Measurements from ENCODE around the gene ATP11C. TPM values are rescaled to one million over a fixed set of nuclear protein-coding genes. Genes with fewer than 3 reads are reported as not detected.

The ATP11C gene
- total and polyA plus RNA-seq, 2 of the 4 experiments (the other 2 are of a cell fraction): 19.3 to 40.0 TPM

DNA sequence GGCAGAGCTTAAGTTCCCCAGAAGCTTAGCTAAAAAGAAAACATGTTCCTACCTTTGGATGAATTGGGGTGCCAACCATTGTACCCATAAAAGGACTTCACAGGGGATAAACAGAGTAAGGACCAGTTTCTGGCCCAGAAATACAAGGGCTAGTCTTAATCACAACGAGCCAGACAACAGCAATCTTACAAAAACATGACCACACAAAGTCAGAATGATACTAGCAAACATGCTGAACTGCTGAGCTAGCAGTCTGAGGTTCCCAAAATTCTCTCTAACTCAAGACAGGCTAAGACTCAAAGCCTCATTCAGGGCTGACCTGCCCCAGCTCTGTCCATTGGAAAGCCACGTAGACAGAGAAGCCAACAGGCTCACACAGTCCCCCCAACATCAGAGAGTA is 40.3 kb downstream of the ATP11C start:
- Histone ChIP-seq H3K23ac (ENCODE audit: low read depth, low read length) (no peak overlapping the region), H3K27ac (ENCODE audit: insufficient read depth, low read length) (peak overlapping the region; percentile 16; the same call in 1 of the 2 replicates), H3K36me3 (ENCODE audit: control insufficient read depth, insufficient read depth, low read length) (no peaks in the 10 kb centered on the region), H3K4me2 (ENCODE audit: low read depth, low read length) (no peak overlapping the region), H2BK15ac (ENCODE audit: low read depth, low read length) (no peak overlapping the region), H2AFZ (replicated peaks; ENCODE audit: low read length, poor library complexity) (no peak overlapping the region), H4K5ac (ENCODE audit: low read depth, low read length) (no peak overlapping the region; the same call in 1 of the 2 replicates), H3K9me1 (ENCODE audit: insufficient read depth, low read length) (peaks cover 6% of the 10 kb centered on the region; the same call in 1 of the 2 replicates), H3K14ac (replicated peaks; ENCODE audit: low read depth, low read length) (peak overlapping the region; percentile 20; the same call in 1 of the 2 replicates), H4K91ac (ENCODE audit: insufficient read depth, low read depth, low read length) (no peak overlapping the region), H4K8ac (ENCODE audit: low read depth in 2 of 2, low read length in 2 of 2) (no peak overlapping the region), H3K9me3 (ENCODE audit: control insufficient read depth, insufficient read depth, low read length) (no peaks in the 10 kb centered on the region), H3K27me3 (ENCODE audit: control insufficient read depth, insufficient read depth, low read length) (no peaks in the 10 kb centered on the region), H3K79me1 (ENCODE audit: low read depth in 1 of 2, low read length in 2 of 2) (peaks cover 0 to 19% of the 10 kb centered on the region in 2 experiments; a peak in 3 of 4 replicates), H3K4me3 (ENCODE audit: insufficient read depth, low read depth, low read length) (no peak overlapping the region), H2BK120ac (ENCODE audit: low read depth, low read length) (peak overlapping the region; percentile 14; the same call in 1 of the 2 replicates), H3K56ac (ENCODE audit: extremely low read depth, insufficient read depth, low read length) (no peak overlapping the region), H3K4ac (ENCODE audit: low read depth, low read length) (peak overlapping the region; percentile 0; the same call in 1 of the 2 replicates), H4K20me1 (ENCODE audit: insufficient read depth, low read length) (no peaks in the 10 kb centered on the region), H3K4me1 (ENCODE audit: control insufficient read depth, insufficient read depth, low read length) (peaks cover 8% of the 10 kb centered on the region), H2AK9ac (replicated peaks; ENCODE audit: low read depth, low read length, poor library complexity) (no peak overlapping the region), H2BK5ac (ENCODE audit: low read depth, low read length, poor library complexity, severe bottlenecking) (no peak overlapping the region), H3K18ac (ENCODE audit: low read depth, low read length) (peak overlapping the region; percentile 18; the same call in 1 of the 2 replicates), H2BK20ac (ENCODE audit: low read depth, low read length) (peak overlapping the region; percentile 0), H2AK5ac (ENCODE audit: low read depth, low read length) (peak overlapping the region; percentile 42; the same call in 1 of the 2 replicates), H3K9ac (ENCODE audit: low read depth, low read length) (no peak overlapping the region)
- no peak for DNase-seq
- BruUV-seq (replicated peaks): no TSS peak
- POLR2A ChIA-PET (ENCODE audit: unreplicated experiment): no interaction called here
- intact Hi-C loops (cut with micrococcal nuclease): no loop called here
- in situ Hi-C loops (cut with MboI; ENCODE audit: low sequenced_read_pairs): no loop called here
- ATAC-seq (ENCODE audit: low read depth): no peak
- dilution Hi-C loops (cut with HindIII; ENCODE audit: low sequenced_read_pairs, unreplicated experiment): no loop called here
- TF ChIP-seq, protein P1, sequence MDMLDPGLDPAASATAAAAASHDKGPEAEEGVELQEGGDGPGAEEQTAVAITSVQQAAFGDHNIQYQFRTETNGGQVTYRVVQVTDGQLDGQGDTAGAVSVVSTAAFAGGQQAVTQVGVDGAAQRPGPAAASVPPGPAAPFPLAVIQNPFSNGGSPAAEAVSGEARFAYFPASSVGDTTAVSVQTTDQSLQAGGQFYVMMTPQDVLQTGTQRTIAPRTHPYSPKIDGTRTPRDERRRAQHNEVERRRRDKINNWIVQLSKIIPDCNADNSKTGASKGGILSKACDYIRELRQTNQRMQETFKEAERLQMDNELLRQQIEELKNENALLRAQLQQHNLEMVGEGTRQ (IDR thresholded peaks at IDR 0.05; ENCODE audit: low read depth, low read length): no peak
- TF ChIP-seq MAFK (IDR thresholded peaks at IDR 0.05; ENCODE audit: low read depth, low read length): peak; percentile 36; the same call in 1 of the 2 replicates
- WGBS, 2 experiments (ENCODE audit: extremely low coverage in 2 of 2, insufficient read length in 1 of 2): no CpG with 5 or more reads among the region's 2 CpGs
- CTCF ChIA-PET: no interaction called here
